K562 (cell line): ENCODE results near the gene SLC24A3. TPM values are rescaled to one million over a fixed set of nuclear protein-coding genes. Genes with fewer than 3 reads are reported as not detected.
A peak's percentile ranks its signal among the peaks of the same experiment; 100 is the strongest.

Source experiments
- ATAC-seq: fragments of 200-7000 bp; cut with Tn5 transposase; 3 replicates; pipeline ENCODE4 v1.9.1; 2020; ENCODE audit warnings: moderate library complexity
- BruUV-seq: library from RNA; stranded (reverse); fragments of 400-500 nt; replicated peaks from 2 replicates; lab custom pipeline; 2021; lab: Mats Ljungman, UMichigan
- CTCF ChIA-PET: fragments of 300-600 bp; formaldehyde crosslinking; extraction: SDS; loops from one replicate; lab custom pipeline; 2021; ENCODE audit warnings: low intra/inter-chr PET ratio; lab: Yijun Ruan, JAX
- POLR2A ChIA-PET: fragments of 300-600, 350-650 bp; sonication (Branson Sonifier 250); formaldehyde crosslinking; extraction: SDS; loops from one replicate; lab custom pipeline; 2021; ENCODE audit warnings: antibody characterized with exemption, inconsistent platforms; lab: Yijun Ruan, JAX
- DNase-seq, 4 experiments: peaks; one replicate each; pipeline versions ENCODE4 v3.0.0 to v3.0.0-alpha.2; 2011 to 2018; ENCODE audit warnings: low spot score in 3 of 4, mixed read lengths in 3 of 4; ENCODE audit errors: extremely low read depth in 1 of 4
- FAIRE-seq: peaks from 2 replicates; lab custom pipeline; 2011; peaks lifted over from hg19 to GRCh38; lab: Jason Lieb, UNC
- H2AFZ ChIP-seq: 2 replicates; pipeline ENCODE4 v1.6.0; 2011; ENCODE audit warnings: low read depth, low read length, control low read depth, inconsistent platforms
- H3K27ac ChIP-seq: fragments of 200-600 bp; 3 replicates; pipeline ENCODE4 v1.8.0; 2011; ENCODE audit warnings: low read depth, mild to moderate bottlenecking, control low read depth, inconsistent platforms, low read length, moderate library complexity, mixed read lengths; ENCODE audit errors: extremely low read depth
- H3K27me3 ChIP-seq, 2 experiments: fragments of 300-600 bp in 1 of 2; 2 replicates in 1 of 2; 3 replicates in 1 of 2; pipeline versions ENCODE4 v1.6.0 to v1.8.0; 2011; ENCODE audit warnings: inconsistent platforms in 2 of 2, low read length in 2 of 2, mild to moderate bottlenecking in 1 of 2, mixed read lengths in 1 of 2, moderate library complexity in 1 of 2; ENCODE audit not compliant: control insufficient read depth in 2 of 2, insufficient read depth in 2 of 2
- H3K36me3 ChIP-seq: fragments of 300-600 bp; 3 replicates; pipeline ENCODE4 v1.8.0; 2011; ENCODE audit warnings: mild to moderate bottlenecking, low read length, inconsistent platforms; ENCODE audit not compliant: control insufficient read depth, insufficient read depth
- H3K4me1 ChIP-seq, 2 experiments: fragments of 200-600 bp in 1 of 2; replicated peaks in 1 of 2; 2 replicates in 1 of 2; 3 replicates in 1 of 2; pipeline versions ENCODE4 v1.5.1 to v1.8.0; 2011; ENCODE audit warnings: inconsistent platforms in 2 of 2, low read length in 2 of 2, mild to moderate bottlenecking in 1 of 2, mixed read lengths in 1 of 2, moderate library complexity in 1 of 2; ENCODE audit not compliant: control insufficient read depth in 2 of 2, insufficient read depth in 2 of 2
- H3K4me2 ChIP-seq: 2 replicates; pipeline ENCODE4 v1.6.1; 2011; ENCODE audit warnings: low read length, control low read depth, inconsistent platforms, mixed read lengths; ENCODE audit not compliant: insufficient read depth
- H3K4me3 ChIP-seq: fragments of 200-600 bp; sonication (generic), shearing (Covaris generic); 2 replicates; pipeline ENCODE4 v1.5.1; 2016; ENCODE audit warnings: control low read depth, inconsistent platforms
- H3K79me2 ChIP-seq: fragments of 200-600 bp; 3 replicates; pipeline ENCODE4 v1.8.0; 2011; ENCODE audit warnings: low read length, inconsistent platforms; ENCODE audit not compliant: control insufficient read depth, insufficient read depth
- H3K9ac ChIP-seq, 2 experiments: 2 replicates each; pipeline versions ENCODE4 v1.6.0 to v1.6.1; 2011; ENCODE audit warnings: low read depth in 2 of 2, low read length in 2 of 2, control low read depth in 1 of 2, inconsistent platforms in 1 of 2, mild to moderate bottlenecking in 1 of 2, mixed read lengths in 1 of 2; ENCODE audit not compliant: insufficient read depth in 1 of 2
- H3K9me1 ChIP-seq: one replicate; pipeline ENCODE4 v1.6.0; 2011; ENCODE audit warnings: inconsistent platforms, mild to moderate bottlenecking, low read length, moderate library complexity; ENCODE audit not compliant: control insufficient read depth, insufficient read depth
- H3K9me3 ChIP-seq: replicated peaks from 2 replicates; pipeline ENCODE4 v1.5.1; 2011; ENCODE audit warnings: low read depth, low read length, inconsistent platforms; ENCODE audit not compliant: control insufficient read depth, insufficient read depth
- H4K20me1 ChIP-seq: replicated peaks from 2 replicates; pipeline ENCODE4 v1.6.1; 2011; ENCODE audit warnings: low read length, inconsistent platforms, mixed read lengths; ENCODE audit not compliant: control insufficient read depth, insufficient read depth
- CBX5 ChIP-seq: IDR thresholded peaks from 2 replicates; pipeline ENCODE4 v1.6.1; 2014; ENCODE audit warnings: low read depth, borderline replicate concordance
- HLTF ChIP-seq: fragments of 450-650 bp; IDR thresholded peaks from 2 replicates; pipeline ENCODE4 v1.6.1; 2016
- KDM2B ChIP-seq: fragments of 250-450 bp; sonication (Bioruptor Pico); IDR thresholded peaks from 2 replicates; pipeline ENCODE4 v1.8.0; 2021; ENCODE audit warnings: mild to moderate bottlenecking, moderate library complexity
- MEIS2 ChIP-seq: fragments of 450-650 bp; IDR thresholded peaks from 2 replicates; pipeline ENCODE4 v1.6.1; 2014; ENCODE audit warnings: mild to moderate bottlenecking; ENCODE audit not compliant: partially characterized antibody
- PBX2 ChIP-seq, 2 experiments: IDR thresholded peaks in 1 of 2; conservative IDR thresholded peaks in 1 of 2; 2 replicates each; pipeline ENCODE4 v1.6.1; 2016; ENCODE audit warnings: low read depth in 2 of 2, mild to moderate bottlenecking in 1 of 2, missing compliant biosample characterization in 1 of 2, missing genetic modification characterization in 1 of 2, moderate library complexity in 1 of 2
- PPARD ChIP-seq: fragments of 250-450 bp; sonication (Bioruptor Pico); IDR thresholded peaks from 2 replicates; pipeline ENCODE4 v1.8.0; 2022; ENCODE audit warnings: inconsistent platforms, mild to moderate bottlenecking, moderate library complexity
- RBM22 ChIP-seq: fragments of 200-400 bp; formaldehyde crosslinking; IDR thresholded peaks from 2 replicates; pipeline ENCODE4 v1.6.1; 2018; ENCODE audit warnings: low read length, low read depth; ENCODE audit not compliant: poor library complexity, severe bottlenecking
- RUNX1 ChIP-seq: sonication (generic); IDR thresholded peaks from 2 replicates; pipeline ENCODE4 v1.6.1; 2016; ENCODE audit warnings: antibody characterized with exemption, low read depth
- WGBS: fragments of 100-300 bp; shearing (Covaris generic); methylation state at CpG from one replicate; pipeline ENCODE4 v1.1.6; 2016; ENCODE audit warnings: low coverage, mixed read lengths; ENCODE audit not compliant: insufficient coverage; ENCODE audit errors: missing lambda C conversion rate; 5-methylcytosine and 5-hydroxymethylcytosine counted together
- in situ Hi-C: fragments of 300-500 bp; cut with MboI; formaldehyde crosslinking; loops from 4 replicates; pipeline ENCODE4 v1.15.0; 2018; ENCODE audit warnings: inconsistent platforms, mixed read lengths
- intact Hi-C: fragments of 100-400 bp; cut with micrococcal nuclease; formaldehyde crosslinking; loops from 2 replicates; pipeline ENCODE4 v1.14.2; 2022
- polyA plus RNA-seq, 8 experiments: library from polyadenylated mRNA; depleted of rRNA in 4 of 8; stranded (reverse) in 5 of 8; unstranded in 3 of 8; fragments of >200 nt; fragmentation: Nextera tagmentation in 2 of 8; fragmentation: Illumina TruSeq in 1 of 8; extraction: Ambion mirVana in 2 of 8; extraction: Trizol in 1 of 8; gene quantifications; 2 replicates each; pipeline versions ENCODE4 v1.2.1 to v1.2.3, GENCODE V29; 2011 to 2014; ENCODE audit warnings: inconsistent platforms in 1 of 8, missing spikeins in 1 of 8
- total RNA-seq, 7 experiments: library from RNA; depleted of rRNA in 6 of 7; stranded (reverse); fragments of >200 nt in 6 of 7; fragmentation: Illumina TruSeq in 2 of 7; extraction: Trizol in 2 of 7; gene quantifications; 2 replicates each; pipeline versions ENCODE4 v1.2.1 to v1.2.3, GENCODE V29; 2011 to 2021; ENCODE audit warnings: low replicate concordance in 1 of 7

Gene SLC24A3
- total and polyA plus RNA-seq, 9 of the 15 experiments (the other 6 are each of a cell fraction or from before 2014, with no cell fraction given), result not detected

DNA sequence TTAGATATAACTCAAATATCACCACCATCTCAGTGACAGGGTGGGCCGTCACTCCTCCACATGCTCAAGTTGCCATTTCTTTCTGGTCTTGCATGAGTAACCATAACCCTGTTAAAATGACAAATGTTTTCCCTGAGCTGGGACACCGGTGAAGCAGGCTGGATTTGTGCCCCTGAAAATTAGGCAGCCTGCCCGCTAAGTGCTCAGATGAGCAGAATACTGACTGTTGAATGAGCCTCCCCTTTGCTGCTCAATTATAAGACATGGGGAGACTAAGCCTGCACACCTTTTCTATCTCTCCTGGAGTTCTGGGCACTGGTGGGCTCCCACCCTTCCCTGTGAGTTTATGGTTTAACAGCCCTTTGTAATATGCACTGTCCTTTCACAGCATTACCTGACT lies 161.8 kb downstream of the SLC24A3 start:
- in situ Hi-C loops, result no loop called here
- H2AFZ ChIP-seq, result no peak overlapping the region
- no peaks in the 10 kb centered on the region for H3K27me3 ChIP-seq
- no peaks in the 10 kb centered on the region for H3K79me2 ChIP-seq
- intact Hi-C loops, result no loop called here
- H3K9ac ChIP-seq, result no peak overlapping the region
- no TSS peak for BruUV-seq
- no peak for TF ChIP-seq KDM2B
- no peak for TF ChIP-seq CBX5
- no peak for TF ChIP-seq PPARD (CRISPR knock-in tag)
- TF ChIP-seq RUNX1, result no peak
- no peak overlapping the region for H3K4me2 ChIP-seq
- H3K4me3 ChIP-seq, result no peak overlapping the region
- no peak for FAIRE-seq
- 0% methylated on average over 1 of the region's 3 CpGs for WGBS
- CTCF ChIA-PET, result no interaction called here
- ATAC-seq, result no peak
- no peaks in the 10 kb centered on the region for H4K20me1 ChIP-seq
- no peak overlapping the region for H3K27ac ChIP-seq
- POLR2A ChIA-PET, result interaction anchor here (0.6 kb wide), 1 partner anchor 285 kb away, joined by 4 read pairs; no protein-coding TSS in a partner anchor
- no peak for DNase-seq
- H3K9me1 ChIP-seq, result no peaks in the 10 kb centered on the region
- H3K9me3 ChIP-seq, result no peaks in the 10 kb centered on the region
- no peaks in the 10 kb centered on the region for H3K4me1 ChIP-seq
- H3K36me3 ChIP-seq, result no peaks in the 10 kb centered on the region

DNA sequence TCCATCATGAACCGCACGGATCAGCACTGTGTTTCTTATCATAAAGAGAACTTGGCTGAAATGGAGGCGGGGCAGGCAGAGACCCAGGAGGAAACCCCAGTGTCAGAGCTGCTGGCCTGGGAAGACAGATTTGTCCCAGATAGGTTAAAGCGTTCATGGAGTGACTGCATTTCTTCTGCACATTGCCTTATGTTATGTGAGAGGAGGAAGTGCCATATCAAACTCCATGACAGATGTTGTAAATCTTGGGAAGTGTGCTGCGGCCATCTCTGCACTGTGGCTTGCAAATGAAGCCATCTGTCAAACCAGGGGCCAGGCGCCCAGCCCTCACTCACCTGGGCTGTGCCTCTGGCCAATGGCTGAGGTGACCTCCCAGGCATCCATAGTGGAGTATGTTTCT lies 163.0 kb downstream of the SLC24A3 start:
- no peaks in the 10 kb centered on the region for H3K4me1 ChIP-seq
- H3K27ac ChIP-seq, result no peak overlapping the region
- H3K27me3 ChIP-seq, result no peaks in the 10 kb centered on the region
- TF ChIP-seq MEIS2 (peak; percentile 56), RBM22 (no peak), HLTF (no peak), PBX2 (CRISPR knock-in tag; IDR thresholded peaks at IDR 0.05; ENCODE audit: low read depth) (no peak), PBX2 (tag; conservative IDR thresholded peaks at IDR 0.05; ENCODE audit: low read depth) (peak; percentile 50)
- ATAC-seq (no peak), FAIRE-seq (no peak), DNase-seq (no peak)
- ChIA-PET CTCF (no interaction called here), POLR2A (no interaction called here)
- intact Hi-C loops (no loop called here), in situ Hi-C loops (no loop called here)
- WGBS, result 0% methylated on average over 6 of the region's 6 CpGs
- H3K79me2 ChIP-seq, result no peaks in the 10 kb centered on the region
- H4K20me1 ChIP-seq, result no peaks in the 10 kb centered on the region
- H3K4me3 ChIP-seq, result no peak overlapping the region
- H3K9ac ChIP-seq, result no peak overlapping the region
- no peak overlapping the region for H3K4me2 ChIP-seq
- H2AFZ ChIP-seq, result no peak overlapping the region
- BruUV-seq, result no TSS peak
- no peaks in the 10 kb centered on the region for H3K9me1 ChIP-seq
- H3K36me3 ChIP-seq, result no peaks in the 10 kb centered on the region
- no peaks in the 10 kb centered on the region for H3K9me3 ChIP-seq
